Measurements from ENCODE around the gene SLC51B. TPM values are rescaled to one million over a fixed set of nuclear protein-coding genes. Genes with fewer than 3 reads are reported as not detected.

SLC51B gene
- not detected for total RNA-seq
- polyA plus RNA-seq = under 1 TPM in 1 of 3 donors, not detected in 2; 0.09 TPM
- long read RNA-seq, donor 1, partial matches to known transcripts = 0 of 16 reads
- long read RNA-seq, donor 1, other reads (novel, unspliced or antisense) = 16 of 16 reads
- long read RNA-seq, donor 2 = 0 reads

GRCh38 chr15:65044724-65045481 is at the start of gene SLC51B:
TSS of gene SLC51B (plus strand) at chr15:65045387. CDS start at chr15:65050005, 4,618 bp downstream.
- no peak for TF ChIP-seq POLR2A (IDR thresholded peaks at IDR 0.05)
- TF ChIP-seq POLR2AphosphoS5 (IDR thresholded peaks at IDR 0.05) = peak in 1 of 3 donors; percentile 69
- TF ChIP-seq, protein P1, sequence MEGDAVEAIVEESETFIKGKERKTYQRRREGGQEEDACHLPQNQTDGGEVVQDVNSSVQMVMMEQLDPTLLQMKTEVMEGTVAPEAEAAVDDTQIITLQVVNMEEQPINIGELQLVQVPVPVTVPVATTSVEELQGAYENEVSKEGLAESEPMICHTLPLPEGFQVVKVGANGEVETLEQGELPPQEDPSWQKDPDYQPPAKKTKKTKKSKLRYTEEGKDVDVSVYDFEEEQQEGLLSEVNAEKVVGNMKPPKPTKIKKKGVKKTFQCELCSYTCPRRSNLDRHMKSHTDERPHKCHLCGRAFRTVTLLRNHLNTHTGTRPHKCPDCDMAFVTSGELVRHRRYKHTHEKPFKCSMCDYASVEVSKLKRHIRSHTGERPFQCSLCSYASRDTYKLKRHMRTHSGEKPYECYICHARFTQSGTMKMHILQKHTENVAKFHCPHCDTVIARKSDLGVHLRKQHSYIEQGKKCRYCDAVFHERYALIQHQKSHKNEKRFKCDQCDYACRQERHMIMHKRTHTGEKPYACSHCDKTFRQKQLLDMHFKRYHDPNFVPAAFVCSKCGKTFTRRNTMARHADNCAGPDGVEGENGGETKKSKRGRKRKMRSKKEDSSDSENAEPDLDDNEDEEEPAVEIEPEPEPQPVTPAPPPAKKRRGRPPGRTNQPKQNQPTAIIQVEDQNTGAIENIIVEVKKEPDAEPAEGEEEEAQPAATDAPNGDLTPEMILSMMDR (IDR thresholded peaks at IDR 0.05 in 8 of 11, conservative IDR thresholded peaks at IDR 0.05 in 3 of 11) = no peak
- H3K4me3 ChIP-seq = no peak within 1 kb of the TSS
- H3K27me3 ChIP-seq (replicated peaks in 1 of 7) = no peaks in the 10 kb centered on the region
- 77 to 95% (median 83%) methylated on average over 7 of the region's 7 CpGs for WGBS, 5 donors
- no peaks in the 10 kb centered on the region for H3K36me3 ChIP-seq
- no peak for DNase-seq
- peaks cover 9 to 23% (median 11%) of the 10 kb centered on the region in 6 donors for H3K4me1 ChIP-seq
- intact Hi-C loops (cut with DNase I; ENCODE audit: low total_unique reads) = no loop called here
- no peaks in the 10 kb centered on the region for H3K9me3 ChIP-seq
- H3K27ac ChIP-seq = no peak within 1 kb of the TSS

DNA sequence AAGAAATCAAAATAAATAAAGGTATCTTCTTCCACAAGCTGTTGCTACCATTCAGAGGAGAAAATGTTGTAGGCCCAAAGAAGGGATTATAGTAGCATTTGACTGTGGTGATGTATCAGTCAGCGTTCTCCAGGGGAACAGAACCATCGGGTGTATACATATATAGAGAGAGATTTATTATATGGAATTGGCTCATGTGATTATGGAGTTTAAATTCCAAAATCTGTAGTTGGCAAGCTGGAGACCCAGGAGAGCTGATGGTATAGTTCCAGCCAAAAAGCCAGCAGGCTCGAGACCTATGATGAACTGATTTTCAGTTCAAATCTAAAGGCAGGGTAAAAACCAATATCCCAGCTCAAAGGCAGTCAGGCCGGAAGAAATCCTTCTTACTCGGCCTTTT is 48.1 kb upstream of the SLC51B start:
- TF ChIP-seq, protein P1 (IDR thresholded peaks at IDR 0.05 in 8 of 11, conservative IDR thresholded peaks at IDR 0.05 in 3 of 11) = no peak
- TF ChIP-seq POLR2AphosphoS5 (IDR thresholded peaks at IDR 0.05) (no peak), POLR2A (IDR thresholded peaks at IDR 0.05) (no peak)
- no peak overlapping the region for H3K4me3 ChIP-seq
- intact Hi-C loops (cut with DNase I; ENCODE audit: low total_unique reads) = no loop called here
- H3K27me3 ChIP-seq (replicated peaks in 1 of 7) = no peaks in the 10 kb centered on the region
- H3K27ac ChIP-seq = no peak overlapping the region
- DNase-seq = no peak
- no peaks in the 10 kb centered on the region for H3K9me3 ChIP-seq
- peaks cover 0 to 15% (median 5%) of the 10 kb centered on the region in 6 donors for H3K36me3 ChIP-seq
- H3K4me1 ChIP-seq = peaks cover 0 to 7% (median 0%) of the 10 kb centered on the region in 6 donors
- 73 to 88% (median 82%) methylated on average over 5 of the region's 5 CpGs for WGBS, 5 donors

GRCh38 chr15:64997745-64998375 is 47.3 kb upstream of the SLC51B start:
- no peak overlapping the region for H3K4me3 ChIP-seq
- H3K27me3 ChIP-seq (replicated peaks in 1 of 7) = no peaks in the 10 kb centered on the region
- peaks cover 0 to 5% (median 0%) of the 10 kb centered on the region in 6 donors for H3K4me1 ChIP-seq
- H3K27ac ChIP-seq = no peak overlapping the region
- peaks cover 0 to 23% (median 9%) of the 10 kb centered on the region in 6 donors for H3K36me3 ChIP-seq
- no peak for DNase-seq
- intact Hi-C loops (cut with DNase I; ENCODE audit: low total_unique reads) = no loop called here
- WGBS, 5 donors = 83 to 92% (median 86%) methylated on average over 4 of the region's 4 CpGs
- H3K9me3 ChIP-seq = no peaks in the 10 kb centered on the region
- no peak for TF ChIP-seq POLR2AphosphoS5 (IDR thresholded peaks at IDR 0.05)
- TF ChIP-seq, protein P1 (IDR thresholded peaks at IDR 0.05 in 8 of 11, conservative IDR thresholded peaks at IDR 0.05 in 3 of 11) = no peak
- TF ChIP-seq POLR2A (IDR thresholded peaks at IDR 0.05) = no peak

DNA sequence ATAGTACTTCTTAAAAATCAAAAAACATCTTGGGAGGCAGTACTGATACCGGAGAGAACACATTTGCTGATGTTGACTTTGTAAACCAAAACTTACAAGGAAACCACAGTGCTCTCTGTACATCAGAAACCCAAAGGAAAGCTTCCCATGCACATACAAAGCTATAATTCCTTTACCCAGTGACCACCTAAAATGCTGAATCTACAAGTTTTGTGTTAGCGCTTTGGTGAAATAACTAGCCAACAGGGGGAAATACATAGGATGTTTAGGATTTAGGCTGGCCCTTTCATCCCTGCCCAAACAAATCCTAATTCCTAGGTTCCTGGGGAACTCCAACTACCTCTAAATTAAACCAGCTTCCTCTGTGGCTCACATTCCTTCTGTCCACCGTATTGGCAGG is 40.2 kb upstream of the SLC51B start:
- intact Hi-C loops (cut with DNase I; ENCODE audit: low total_unique reads) = no loop called here
- no peaks in the 10 kb centered on the region for H3K27me3 ChIP-seq (replicated peaks in 1 of 7)
- no peaks in the 10 kb centered on the region for H3K9me3 ChIP-seq
- TF ChIP-seq, protein P1 (IDR thresholded peaks at IDR 0.05 in 8 of 11, conservative IDR thresholded peaks at IDR 0.05 in 3 of 11) = no peak
- TF ChIP-seq POLR2A (IDR thresholded peaks at IDR 0.05) (no peak), POLR2AphosphoS5 (IDR thresholded peaks at IDR 0.05) (no peak)
- DNase-seq = no peak
- no peak overlapping the region for H3K27ac ChIP-seq
- no peak overlapping the region for H3K4me3 ChIP-seq
- H3K4me1 ChIP-seq = no peaks in the 10 kb centered on the region
- H3K36me3 ChIP-seq = peaks cover 0 to 61% (median 19%) of the 10 kb centered on the region in 6 donors
- WGBS, 5 donors = 84 to 97% (median 91%) methylated on average over 3 of the region's 3 CpGs

All from spleen (tissue), 13 donors.